GM19351 (cell line): ENCODE results near the gene CORIN.

Experiments used
- ATAC-seq: cut with Tn5 transposase; IDR thresholded peaks from one replicate; pipeline ENCODE4 v1.9.1; 2021; ENCODE audit warnings: mild to moderate bottlenecking, moderate library complexity; ENCODE audit not compliant: unreplicated experiment

Gene CORIN

GRCh38 chr4:47647544-47647943 lies 190.3 kb downstream of the CORIN start:
- ATAC-seq = no peak

GRCh38 chr4:47647029-47647428 lies 190.8 kb downstream of the CORIN start:
- no peak for ATAC-seq

- no peak for ATAC-seq
Observed at GRCh38 chr4:47646372-47646771, 191.5 kb downstream of the CORIN start.

- no peak for ATAC-seq
Observed at GRCh38 chr4:47643845-47644244, 194.0 kb downstream of the CORIN start.

- no peak for ATAC-seq
Observed at GRCh38 chr4:47642985-47643760, 194.7 kb downstream of the CORIN start.

GRCh38 chr4:47642191-47642830 lies 195.6 kb downstream of the CORIN start:
- ATAC-seq = no peak

- ATAC-seq = no peak
Observed at GRCh38 chr4:47641755-47642154, 196.1 kb downstream of the CORIN start.

- no peak for ATAC-seq
Observed at GRCh38 chr4:47640911-47641310, 197.0 kb downstream of the CORIN start.

- ATAC-seq = no peak
Observed at GRCh38 chr4:47639531-47639930, 198.3 kb downstream of the CORIN start.

GRCh38 chr4:47631161-47631560 lies 206.7 kb downstream of the CORIN start:
- ATAC-seq = no peak

- ATAC-seq = no peak
Observed at GRCh38 chr4:47624031-47624441, 213.8 kb downstream of the CORIN start.

GRCh38 chr4:47621181-47621580 lies 216.7 kb downstream of the CORIN start:
- ATAC-seq = no peak

- no peak for ATAC-seq
Observed at GRCh38 chr4:47619691-47620090, 218.2 kb downstream of the CORIN start.

GRCh38 chr4:47617607-47618006 lies 220.3 kb downstream of the CORIN start:
- peak; percentile 93 for ATAC-seq

GRCh38 chr4:47615385-47615784 lies 222.5 kb downstream of the CORIN start:
- no peak for ATAC-seq

GRCh38 chr4:47612116-47613023 lies 225.5 kb downstream of the CORIN start:
- ATAC-seq = no peak

- ATAC-seq = no peak
Observed at GRCh38 chr4:47606482-47606881, 231.4 kb downstream of the CORIN start.

GRCh38 chr4:47598896-47599295 lies 239.0 kb downstream of the CORIN start:
- no peak for ATAC-seq

- ATAC-seq = no peak
Observed at GRCh38 chr4:47598320-47598719, 239.5 kb downstream of the CORIN start.

GRCh38 chr4:47597696-47598095 lies 240.2 kb downstream of the CORIN start:
- ATAC-seq = no peak

GRCh38 chr4:47590325-47590724 lies 247.5 kb downstream of the CORIN start:
- ATAC-seq = no peak
